Measurements from ENCODE around the gene RBM19. TPM values are rescaled to one million over a fixed set of nuclear protein-coding genes. Genes with fewer than 3 reads are reported as not detected.

RBM19 gene
- polyA plus RNA-seq, 2 of the 4 experiments (the other 2 are of a cell fraction): 16.0 to 18.6 TPM

DNA sequence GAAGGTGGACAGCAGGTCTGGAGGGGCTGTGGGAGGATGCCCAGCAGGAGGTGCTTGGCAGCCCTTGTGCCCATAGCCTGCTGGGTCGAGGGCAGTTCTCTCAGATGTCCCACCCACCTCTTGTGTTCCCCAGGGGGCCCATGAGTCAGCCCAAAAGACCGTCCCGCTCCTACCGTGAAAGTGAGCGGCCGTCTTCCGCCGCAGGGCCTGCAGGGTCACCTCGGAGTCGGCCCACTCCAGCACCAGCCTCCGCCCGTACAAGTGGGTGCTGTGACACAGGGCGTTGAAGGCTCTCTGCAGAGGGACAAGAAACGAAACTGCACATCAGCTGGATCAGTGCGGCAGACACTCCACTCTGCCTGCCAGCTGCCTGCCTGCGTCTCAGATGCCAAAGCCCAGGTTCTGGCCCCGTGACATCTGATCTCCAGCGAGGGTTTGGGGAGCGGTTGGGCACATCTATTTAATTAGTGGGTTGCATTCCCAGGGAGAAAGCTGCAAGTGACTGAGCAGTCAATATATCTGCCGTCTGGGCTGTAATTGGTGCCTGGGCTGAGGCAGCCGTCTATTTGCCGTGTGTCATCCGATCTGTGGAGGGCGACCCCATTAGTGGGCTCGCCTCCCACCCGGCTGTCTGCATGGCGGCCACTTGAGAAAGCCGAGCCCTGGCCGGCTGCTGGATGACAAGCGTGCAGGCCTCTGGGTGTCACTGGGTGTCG is 121.5 kb downstream of the RBM19 start:
- DNase-seq (ENCODE audit: low read depth in 1 of 2, low spot score in 1 of 2): no peak
- no peak for FAIRE-seq
- Histone ChIP-seq H3K4me3 (no peak overlapping the region), H3K9me3 (no peaks in the 10 kb centered on the region), H3K27ac (no peak overlapping the region), H3K4me1 (no peaks in the 10 kb centered on the region), H3K4me2 (no peak overlapping the region)
- no peak for ATAC-seq
- ChIA-PET CTCF (interaction anchor here (1.8 kb wide), 1 partner anchor 382 kb away, joined by 7 read pairs; no protein-coding TSS in a partner anchor), POLR2A (no interaction called here)
- TF ChIP-seq ZSCAN20 (CRISPR knock-in tag; IDR thresholded peaks at IDR 0.05): no peak
- TF ChIP-seq POLR2A (IDR thresholded peaks at IDR 0.05; ENCODE audit: low read length): no peak
- TF ChIP-seq CEBPB (IDR thresholded peaks at IDR 0.05): no peak
- TF ChIP-seq, protein P1, sequence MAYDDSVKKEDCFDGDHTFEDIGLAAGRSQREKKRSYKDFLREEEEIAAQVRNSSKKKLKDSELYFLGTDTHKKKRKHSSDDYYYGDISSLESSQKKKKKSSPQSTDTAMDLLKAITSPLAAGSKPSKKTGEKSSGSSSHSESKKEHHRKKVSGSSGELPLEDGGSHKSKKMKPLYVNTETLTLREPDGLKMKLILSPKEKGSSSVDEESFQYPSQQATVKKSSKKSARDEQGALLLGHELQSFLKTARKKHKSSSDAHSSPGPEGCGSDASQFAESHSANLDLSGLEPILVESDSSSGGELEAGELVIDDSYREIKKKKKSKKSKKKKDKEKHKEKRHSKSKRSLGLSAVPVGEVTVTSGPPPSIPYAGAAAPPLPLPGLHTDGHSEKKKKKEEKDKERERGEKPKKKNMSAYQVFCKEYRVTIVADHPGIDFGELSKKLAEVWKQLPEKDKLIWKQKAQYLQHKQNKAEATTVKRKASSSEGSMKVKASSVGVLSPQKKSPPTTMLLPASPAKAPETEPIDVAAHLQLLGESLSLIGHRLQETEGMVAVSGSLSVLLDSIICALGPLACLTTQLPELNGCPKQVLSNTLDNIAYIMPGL (CRISPR knock-in tag; IDR thresholded peaks at IDR 0.05; ENCODE audit: borderline replicate concordance): no peak
- TF ChIP-seq KDM5A (IDR thresholded peaks at IDR 0.05): no peak
- no peak for TF ChIP-seq RCOR1 (IDR thresholded peaks at IDR 0.05; ENCODE audit: low read depth, low read length)
- TF ChIP-seq HOXB13 (CRISPR knock-in tag; IDR thresholded peaks at IDR 0.05; ENCODE audit: low read depth): no peak
- TF ChIP-seq RARB (CRISPR knock-in tag; IDR thresholded peaks at IDR 0.05): no peak
- TF ChIP-seq HEYL (CRISPR knock-in tag; IDR thresholded peaks at IDR 0.05): no peak
- no peak for TF ChIP-seq EHMT2 (IDR thresholded peaks at IDR 0.05; ENCODE audit: low read depth)
- TF ChIP-seq, protein P2, sequence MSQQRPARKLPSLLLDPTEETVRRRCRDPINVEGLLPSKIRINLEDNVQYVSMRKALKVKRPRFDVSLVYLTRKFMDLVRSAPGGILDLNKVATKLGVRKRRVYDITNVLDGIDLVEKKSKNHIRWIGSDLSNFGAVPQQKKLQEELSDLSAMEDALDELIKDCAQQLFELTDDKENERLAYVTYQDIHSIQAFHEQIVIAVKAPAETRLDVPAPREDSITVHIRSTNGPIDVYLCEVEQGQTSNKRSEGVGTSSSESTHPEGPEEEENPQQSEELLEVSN (IDR thresholded peaks at IDR 0.05; ENCODE audit: borderline replicate concordance, low read depth): no peak
- TF ChIP-seq POLR2AphosphoS2 (conservative IDR thresholded peaks at IDR 0.05; ENCODE audit: low read length): no peak
- TF ChIP-seq MAFK (IDR thresholded peaks at IDR 0.05; ENCODE audit: partially characterized antibody): no peak
- TF ChIP-seq TFCP2L1 (CRISPR knock-in tag; IDR thresholded peaks at IDR 0.05): no peak
- TF ChIP-seq, protein P3, sequence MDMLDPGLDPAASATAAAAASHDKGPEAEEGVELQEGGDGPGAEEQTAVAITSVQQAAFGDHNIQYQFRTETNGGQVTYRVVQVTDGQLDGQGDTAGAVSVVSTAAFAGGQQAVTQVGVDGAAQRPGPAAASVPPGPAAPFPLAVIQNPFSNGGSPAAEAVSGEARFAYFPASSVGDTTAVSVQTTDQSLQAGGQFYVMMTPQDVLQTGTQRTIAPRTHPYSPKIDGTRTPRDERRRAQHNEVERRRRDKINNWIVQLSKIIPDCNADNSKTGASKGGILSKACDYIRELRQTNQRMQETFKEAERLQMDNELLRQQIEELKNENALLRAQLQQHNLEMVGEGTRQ (IDR thresholded peaks at IDR 0.05): no peak
- 89% methylated on average over 20 of the region's 31 CpGs for WGBS (ENCODE audit: missing lambda C conversion rate)

DNA sequence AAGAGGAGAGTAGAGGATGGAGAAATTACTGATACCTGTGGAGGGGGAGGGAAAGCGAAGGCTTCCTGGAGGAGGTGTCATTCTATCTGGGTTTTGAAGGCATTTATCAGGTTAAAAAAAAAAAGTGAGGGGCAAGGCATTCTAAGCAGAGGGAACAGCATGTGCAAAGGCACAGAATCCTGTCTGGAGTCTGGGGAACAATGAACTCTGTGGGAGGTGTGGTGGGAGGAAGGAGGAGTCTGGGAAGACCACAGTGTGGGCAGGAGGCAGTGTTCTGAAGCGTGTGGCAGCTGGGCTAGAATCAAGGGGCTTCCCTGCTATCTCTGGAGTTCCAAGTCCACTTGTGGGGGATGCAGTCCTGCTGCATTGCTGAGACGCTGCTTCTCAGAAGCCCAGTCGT is 123.4 kb downstream of the RBM19 start:
- POLR2A ChIA-PET: no interaction called here
- H3K27ac ChIP-seq: no peak overlapping the region
- WGBS (ENCODE audit: missing lambda C conversion rate): 95% methylated on average over 4 of the region's 4 CpGs

DNA sequence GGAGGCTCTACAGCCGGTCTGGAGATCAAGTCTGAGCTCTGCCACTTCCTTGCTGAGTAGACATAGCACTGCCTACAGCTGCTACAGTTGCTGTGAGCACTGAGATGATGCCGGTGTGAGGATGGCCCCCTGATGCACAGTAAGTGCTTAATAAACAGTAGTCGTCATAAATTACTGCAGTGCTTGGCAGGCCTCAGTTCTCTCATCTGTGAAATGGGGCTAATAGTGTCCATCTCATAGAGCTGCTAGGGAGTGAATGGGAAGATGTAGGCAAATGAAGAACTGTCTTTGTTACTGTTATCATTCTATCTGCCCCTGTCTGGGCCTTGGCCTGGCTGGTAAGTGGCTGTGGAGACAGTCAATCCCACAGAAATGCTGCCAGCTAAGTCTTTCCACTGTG is 124.3 kb downstream of the RBM19 start:
- FAIRE-seq (no peak), ATAC-seq (no peak), DNase-seq (ENCODE audit: low read depth in 1 of 2, low spot score in 1 of 2) (no peak)
- Histone ChIP-seq H3K4me3 (no peak overlapping the region), H3K9me3 (no peaks in the 10 kb centered on the region), H3K4me1 (no peaks in the 10 kb centered on the region), H3K27ac (no peak overlapping the region), H3K4me2 (no peak overlapping the region)
- WGBS (ENCODE audit: missing lambda C conversion rate): 91% methylated on average over 2 of the region's 3 CpGs
- ChIA-PET POLR2A (no interaction called here), CTCF (interaction anchor here (0.6 to 2.1 kb wide), 3 partner anchors 10 to 67 kb away, joined by 3 to 6 read pairs (median 3); no protein-coding TSS in a partner anchor)
- TF ChIP-seq, protein P4, sequence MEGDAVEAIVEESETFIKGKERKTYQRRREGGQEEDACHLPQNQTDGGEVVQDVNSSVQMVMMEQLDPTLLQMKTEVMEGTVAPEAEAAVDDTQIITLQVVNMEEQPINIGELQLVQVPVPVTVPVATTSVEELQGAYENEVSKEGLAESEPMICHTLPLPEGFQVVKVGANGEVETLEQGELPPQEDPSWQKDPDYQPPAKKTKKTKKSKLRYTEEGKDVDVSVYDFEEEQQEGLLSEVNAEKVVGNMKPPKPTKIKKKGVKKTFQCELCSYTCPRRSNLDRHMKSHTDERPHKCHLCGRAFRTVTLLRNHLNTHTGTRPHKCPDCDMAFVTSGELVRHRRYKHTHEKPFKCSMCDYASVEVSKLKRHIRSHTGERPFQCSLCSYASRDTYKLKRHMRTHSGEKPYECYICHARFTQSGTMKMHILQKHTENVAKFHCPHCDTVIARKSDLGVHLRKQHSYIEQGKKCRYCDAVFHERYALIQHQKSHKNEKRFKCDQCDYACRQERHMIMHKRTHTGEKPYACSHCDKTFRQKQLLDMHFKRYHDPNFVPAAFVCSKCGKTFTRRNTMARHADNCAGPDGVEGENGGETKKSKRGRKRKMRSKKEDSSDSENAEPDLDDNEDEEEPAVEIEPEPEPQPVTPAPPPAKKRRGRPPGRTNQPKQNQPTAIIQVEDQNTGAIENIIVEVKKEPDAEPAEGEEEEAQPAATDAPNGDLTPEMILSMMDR (IDR thresholded peaks at IDR 0.05): no peak
- TF ChIP-seq ZSCAN20 (CRISPR knock-in tag; IDR thresholded peaks at IDR 0.05) (no peak), EHMT2 (IDR thresholded peaks at IDR 0.05; ENCODE audit: low read depth) (no peak), MAFK (IDR thresholded peaks at IDR 0.05; ENCODE audit: partially characterized antibody) (no peak), RAD21 (conservative IDR thresholded peaks at IDR 0.05 in 1 of 2, IDR thresholded peaks at IDR 0.05 in 1 of 2) (no peak), HEYL (CRISPR knock-in tag; IDR thresholded peaks at IDR 0.05) (no peak), TP53 (CRISPR knock-in tag; IDR thresholded peaks at IDR 0.05) (no peak), KDM5A (IDR thresholded peaks at IDR 0.05) (no peak), CHD2 (IDR thresholded peaks at IDR 0.05; ENCODE audit: low read length, partially characterized antibody) (no peak), MYC (IDR thresholded peaks at IDR 0.05; ENCODE audit: borderline replicate concordance, low read length) (no peak)
- TF ChIP-seq, protein P5, sequence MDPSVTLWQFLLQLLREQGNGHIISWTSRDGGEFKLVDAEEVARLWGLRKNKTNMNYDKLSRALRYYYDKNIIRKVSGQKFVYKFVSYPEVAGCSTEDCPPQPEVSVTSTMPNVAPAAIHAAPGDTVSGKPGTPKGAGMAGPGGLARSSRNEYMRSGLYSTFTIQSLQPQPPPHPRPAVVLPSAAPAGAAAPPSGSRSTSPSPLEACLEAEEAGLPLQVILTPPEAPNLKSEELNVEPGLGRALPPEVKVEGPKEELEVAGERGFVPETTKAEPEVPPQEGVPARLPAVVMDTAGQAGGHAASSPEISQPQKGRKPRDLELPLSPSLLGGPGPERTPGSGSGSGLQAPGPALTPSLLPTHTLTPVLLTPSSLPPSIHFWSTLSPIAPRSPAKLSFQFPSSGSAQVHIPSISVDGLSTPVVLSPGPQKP (IDR thresholded peaks at IDR 0.05; ENCODE audit: low read depth, low read length): no peak
- TF ChIP-seq, protein P6, sequence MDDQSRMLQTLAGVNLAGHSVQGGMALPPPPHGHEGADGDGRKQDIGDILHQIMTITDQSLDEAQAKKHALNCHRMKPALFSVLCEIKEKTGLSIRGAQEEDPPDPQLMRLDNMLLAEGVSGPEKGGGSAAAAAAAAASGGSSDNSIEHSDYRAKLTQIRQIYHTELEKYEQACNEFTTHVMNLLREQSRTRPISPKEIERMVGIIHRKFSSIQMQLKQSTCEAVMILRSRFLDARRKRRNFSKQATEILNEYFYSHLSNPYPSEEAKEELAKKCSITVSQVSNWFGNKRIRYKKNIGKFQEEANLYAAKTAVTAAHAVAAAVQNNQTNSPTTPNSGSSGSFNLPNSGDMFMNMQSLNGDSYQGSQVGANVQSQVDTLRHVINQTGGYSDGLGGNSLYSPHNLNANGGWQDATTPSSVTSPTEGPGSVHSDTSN (IDR thresholded peaks at IDR 0.05): no peak

More for the DNA sequence above, 123.4 kb downstream of the RBM19 start:
- no peaks in the 10 kb centered on the region for H3K9me3 ChIP-seq
- no peak for ATAC-seq
- TF ChIP-seq TFCP2L1 (CRISPR knock-in tag; IDR thresholded peaks at IDR 0.05) (no peak), HOXB5 (CRISPR knock-in tag; IDR thresholded peaks at IDR 0.05) (no peak), POLR2A (IDR thresholded peaks at IDR 0.05; ENCODE audit: low read length) (no peak)
- H3K4me2 ChIP-seq: no peak overlapping the region
- FAIRE-seq: no peak
- H3K4me1 ChIP-seq: no peaks in the 10 kb centered on the region
- H3K4me3 ChIP-seq: no peak overlapping the region
- CTCF ChIA-PET: no interaction called here
- DNase-seq (ENCODE audit: low read depth in 1 of 2, low spot score in 1 of 2): no peak

Data from A549 (cell line).